Activated B cell treated with CpG ODN at 0.5 μM for 24 hours (primary cell): Measurements from ENCODE around the gene LPIN1. TPM values are rescaled to one million over a fixed set of nuclear protein-coding genes. Genes with fewer than 3 reads are reported as not detected.

Source experiments
- ATAC-seq: fragments of 200-7000 bp; cut with Tn5 transposase; one replicate; pipeline ENCODE4 v1.10.0; 2021; ENCODE audit warnings: low read depth, mild to moderate bottlenecking, moderate library complexity
- CTCF ChIA-PET: fragments of 350-600 bp; sonication (Branson Sonifier 250); formaldehyde crosslinking; loops from one replicate; lab custom pipeline; 2021; ENCODE audit warnings: antibody characterized with exemption; lab: Charles Lee
- POLR2A ChIA-PET: fragments of 350-600 bp; sonication (Branson Sonifier 250); formaldehyde crosslinking; loops from one replicate; lab custom pipeline; 2021; ENCODE audit warnings: antibody characterized with exemption; lab: Charles Lee
- DNase-seq: peaks from one replicate; pipeline ENCODE4 v3.0.0; 2022
- H3K27ac Mint-ChIP-seq: one replicate; pipeline ENCODE4 v1.8.0; 2020; ENCODE audit warnings: mixed read lengths
- H3K27me3 Mint-ChIP-seq: one replicate; pipeline ENCODE4 v1.8.0; 2021; ENCODE audit warnings: mixed read lengths
- H3K36me3 Mint-ChIP-seq: one replicate; pipeline ENCODE4 v1.8.0; 2021; ENCODE audit warnings: low read depth, mixed read lengths
- H3K4me1 Mint-ChIP-seq: one replicate; pipeline ENCODE4 v1.8.0; 2021; ENCODE audit warnings: mixed read lengths
- H3K4me3 Mint-ChIP-seq: one replicate; pipeline ENCODE4 v1.8.0; 2020; ENCODE audit warnings: mild to moderate bottlenecking, mixed read lengths
- H3K9me3 Mint-ChIP-seq: one replicate; pipeline ENCODE4 v1.8.0; 2020; ENCODE audit warnings: mixed read lengths
- CTCF ChIP-seq: fragments of 200-600 bp; IDR thresholded peaks from one replicate; pipeline ENCODE4 v1.8.0; 2022; ENCODE audit warnings: antibody characterized with exemption, mild to moderate bottlenecking
- intact Hi-C: fragments of 100-400 bp; cut with micrococcal nuclease; formaldehyde crosslinking; loops from one replicate; pipeline ENCODE4 v1.15.1; 2024
- total RNA-seq: library from RNA; stranded (reverse); gene quantifications from 2 replicates; pipeline ENCODE4 v1.2.3, GENCODE V29; 2022

The LPIN1 gene
- 59.1 and 74.3 TPM in 2 replicates for total RNA-seq

- Mint-ChIP-seq H3K4me1 (peaks cover 77% of the 10 kb centered on the region), H3K9me3 (no peaks in the 10 kb centered on the region), H3K4me3 (peak within 1 kb of the TSS; percentile 89), H3K36me3 (peaks cover 6% of the 10 kb centered on the region), H3K27me3 (no peaks in the 10 kb centered on the region), H3K27ac (peak within 1 kb of the TSS; percentile 80)
- intact Hi-C loops = loop anchor here (1.0 to 10.0 kb wide), 6 partner anchors 32 to 970 kb away; partner anchors contain the start of genes ROCK2, SLC66A3 and TRIB2
- ATAC-seq (peak; percentile 74), DNase-seq (peak; percentile 81)
- no peak for TF ChIP-seq CTCF
- CTCF ChIA-PET = interaction anchor here (1.5 to 6.9 kb wide), 3 partner anchors 28 to 53 kb away, joined by 6 to 54 read pairs (median 7); no protein-coding TSS in a partner anchor
- POLR2A ChIA-PET = interaction anchor here (0.5 to 2.4 kb wide), 8 partner anchors 8 to 1444 kb away, joined by 3 to 6 read pairs (median 4); partner anchors contain the start of gene TRIB2
Measured at GRCh38 chr2:11746376-11746806, at the start of gene LPIN1. Gene LPIN1, plus strand, starts transcription at chr2:11746632. Its CDS starts 18,910 bp downstream, at chr2:11765542.

- H3K9me3 Mint-ChIP-seq = no peaks in the 10 kb centered on the region
- H3K4me1 Mint-ChIP-seq = no peaks in the 10 kb centered on the region
- ChIA-PET CTCF (interaction anchor here (11.3 kb wide), 1 partner anchor 84 kb away, joined by 173 read pairs; no protein-coding TSS in a partner anchor), POLR2A (interaction anchor here (0.7 kb wide), 1 partner anchor 78 kb away, joined by 3 read pairs; no protein-coding TSS in a partner anchor)
- H3K4me3 Mint-ChIP-seq = no peak overlapping the region
- intact Hi-C loops = no loop called here
- no peaks in the 10 kb centered on the region for H3K27me3 Mint-ChIP-seq
- no peaks in the 10 kb centered on the region for H3K36me3 Mint-ChIP-seq
- no peak overlapping the region for H3K27ac Mint-ChIP-seq
- no peak for TF ChIP-seq CTCF
- ATAC-seq (no peak), DNase-seq (no peak)
Measured at GRCh38 chr2:11696736-11697102, 49.7 kb upstream of the LPIN1 start.

- TF ChIP-seq CTCF = no peak
- DNase-seq (no peak), ATAC-seq (no peak)
- Mint-ChIP-seq H3K9me3 (no peaks in the 10 kb centered on the region), H3K27ac (no peak overlapping the region), H3K4me1 (no peaks in the 10 kb centered on the region), H3K27me3 (no peaks in the 10 kb centered on the region), H3K36me3 (no peaks in the 10 kb centered on the region), H3K4me3 (no peak overlapping the region)
- intact Hi-C loops = no loop called here
- CTCF ChIA-PET = interaction anchor here (11.3 kb wide), 1 partner anchor 84 kb away, joined by 173 read pairs; no protein-coding TSS in a partner anchor
- POLR2A ChIA-PET = interaction anchor here (0.7 kb wide), 1 partner anchor 78 kb away, joined by 3 read pairs; no protein-coding TSS in a partner anchor
Measured at GRCh38 chr2:11697103-11697871, 49.1 kb upstream of the LPIN1 start.

GRCh38 chr2:11698009-11698922 lies 48.2 kb upstream of the LPIN1 start:
- Mint-ChIP-seq H3K4me1 (no peaks in the 10 kb centered on the region), H3K9me3 (no peaks in the 10 kb centered on the region), H3K27me3 (no peaks in the 10 kb centered on the region), H3K27ac (no peak overlapping the region), H3K36me3 (no peaks in the 10 kb centered on the region), H3K4me3 (no peak overlapping the region)
- no peak for DNase-seq
- intact Hi-C loops = no loop called here
- TF ChIP-seq CTCF = no peak
- ATAC-seq = no peak
- ChIA-PET CTCF (interaction anchor here (0.8 to 1.5 kb wide), 4 partner anchors 8 to 82 kb away, joined by 3 to 6 read pairs (median 4); no protein-coding TSS in a partner anchor), POLR2A (no interaction called here)
